ENCODE results near the gene TMEM238. TPM values are rescaled to one million over a fixed set of nuclear protein-coding genes. Genes with fewer than 3 reads are reported as not detected.

TMEM238 gene
- total and polyA plus RNA-seq, 8 donors, result 0.75 to 504 (median 5.4) TPM; not detected in 3

- peaks cover 19 to 100% (median 93%) of the 10 kb centered on the region in 3 donors for H3K27me3 ChIP-seq
- WGBS, 5 donors, result 27 to 61% (median 34%) methylated on average over 7 to 9 of the region's 9 CpGs
Measured at GRCh38 chr19:55373306-55373992, 10.6 kb downstream of the TMEM238 start.

DNA sequence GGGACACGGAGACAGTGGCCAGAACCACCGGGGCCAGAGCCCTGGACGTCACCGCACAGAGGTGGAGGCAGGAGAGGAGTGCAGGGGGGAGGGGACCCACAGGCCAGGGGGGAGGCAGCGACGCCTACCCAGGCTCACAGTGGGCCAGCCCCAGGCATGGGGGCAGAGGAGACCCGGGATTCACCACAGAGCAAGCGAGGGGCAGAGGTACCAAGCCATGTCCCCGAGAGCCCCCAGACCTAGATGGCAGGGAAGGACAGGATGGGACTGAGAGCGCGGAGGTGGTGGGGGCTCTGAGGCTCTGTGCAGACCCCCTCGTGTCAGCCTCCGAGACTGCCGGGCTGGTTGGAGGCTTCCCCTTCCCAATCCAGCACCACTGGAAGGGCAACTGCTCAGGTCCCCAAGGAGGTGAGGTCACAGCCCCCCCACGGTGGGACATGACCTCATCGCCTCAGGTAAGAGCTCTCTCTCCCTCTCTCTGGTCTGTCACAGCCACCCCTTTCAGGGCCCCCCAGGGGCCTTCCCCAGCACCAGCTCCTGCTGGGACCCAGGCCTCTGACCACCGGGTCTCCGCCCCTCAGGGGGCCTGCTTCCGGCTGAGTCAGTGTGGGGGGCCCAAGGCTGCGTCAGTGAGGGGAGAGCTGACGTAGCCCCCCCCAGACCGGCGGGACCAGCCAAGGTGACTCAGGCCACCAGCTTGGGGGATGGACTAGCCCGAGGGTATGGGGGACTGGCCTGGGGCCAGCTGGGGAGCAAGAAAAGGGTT lies 11.6 kb downstream of the TMEM238 start:
- H3K4me1 ChIP-seq, result peaks cover 22 to 47% (median 28%) of the 10 kb centered on the region in 4 donors
- WGBS, 5 donors, result 30 to 46% (median 31%) methylated on average over 17 to 24 of the region's 24 CpGs
- peaks cover 26 to 100% (median 96%) of the 10 kb centered on the region in 3 donors for H3K27me3 ChIP-seq
- no peaks in the 10 kb centered on the region for H3K9me3 ChIP-seq
- no peak for DNase-seq
- no peaks in the 10 kb centered on the region for H3K36me3 ChIP-seq
- H3K4me3 ChIP-seq, result no peak overlapping the region
- H3K27ac ChIP-seq, result no peak overlapping the region
- intact Hi-C loops (cut with DNase I; ENCODE audit: low total_unique reads), result no loop called here
- TF ChIP-seq POLR2AphosphoS5 (IDR thresholded peaks at IDR 0.05), result no peak
- TF ChIP-seq, protein P1, sequence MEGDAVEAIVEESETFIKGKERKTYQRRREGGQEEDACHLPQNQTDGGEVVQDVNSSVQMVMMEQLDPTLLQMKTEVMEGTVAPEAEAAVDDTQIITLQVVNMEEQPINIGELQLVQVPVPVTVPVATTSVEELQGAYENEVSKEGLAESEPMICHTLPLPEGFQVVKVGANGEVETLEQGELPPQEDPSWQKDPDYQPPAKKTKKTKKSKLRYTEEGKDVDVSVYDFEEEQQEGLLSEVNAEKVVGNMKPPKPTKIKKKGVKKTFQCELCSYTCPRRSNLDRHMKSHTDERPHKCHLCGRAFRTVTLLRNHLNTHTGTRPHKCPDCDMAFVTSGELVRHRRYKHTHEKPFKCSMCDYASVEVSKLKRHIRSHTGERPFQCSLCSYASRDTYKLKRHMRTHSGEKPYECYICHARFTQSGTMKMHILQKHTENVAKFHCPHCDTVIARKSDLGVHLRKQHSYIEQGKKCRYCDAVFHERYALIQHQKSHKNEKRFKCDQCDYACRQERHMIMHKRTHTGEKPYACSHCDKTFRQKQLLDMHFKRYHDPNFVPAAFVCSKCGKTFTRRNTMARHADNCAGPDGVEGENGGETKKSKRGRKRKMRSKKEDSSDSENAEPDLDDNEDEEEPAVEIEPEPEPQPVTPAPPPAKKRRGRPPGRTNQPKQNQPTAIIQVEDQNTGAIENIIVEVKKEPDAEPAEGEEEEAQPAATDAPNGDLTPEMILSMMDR (IDR thresholded peaks at IDR 0.05), result no peak
- TF ChIP-seq POLR2A (IDR thresholded peaks at IDR 0.05), result no peak
- TF ChIP-seq EP300 (IDR thresholded peaks at IDR 0.05), result no peak

More at GRCh38 chr19:55373306-55373992, 10.6 kb downstream of the TMEM238 start:
- intact Hi-C loops (cut with DNase I; ENCODE audit: low total_unique reads), result no loop called here
- no peak overlapping the region for H3K4me3 ChIP-seq
- TF ChIP-seq EP300 (IDR thresholded peaks at IDR 0.05) (no peak), POLR2A (IDR thresholded peaks at IDR 0.05) (no peak), POLR2AphosphoS5 (IDR thresholded peaks at IDR 0.05) (no peak)
- TF ChIP-seq, protein P1 (IDR thresholded peaks at IDR 0.05), result no peak
- no peaks in the 10 kb centered on the region for H3K9me3 ChIP-seq
- peaks cover 22 to 53% (median 31%) of the 10 kb centered on the region in 4 donors for H3K4me1 ChIP-seq
- no peaks in the 10 kb centered on the region for H3K36me3 ChIP-seq
- H3K27ac ChIP-seq, result peak overlapping the region in 1 of 5 donors; percentile 26
- DNase-seq, result no peak

- TF ChIP-seq EP300 (IDR thresholded peaks at IDR 0.05), result no peak
- no peak for TF ChIP-seq POLR2AphosphoS5 (IDR thresholded peaks at IDR 0.05)
- TF ChIP-seq POLR2A (IDR thresholded peaks at IDR 0.05), result no peak
- TF ChIP-seq, protein P1 (IDR thresholded peaks at IDR 0.05), result no peak
- Histone ChIP-seq H3K27ac (peak within 1 kb of the TSS in 3 of 5 donors; percentile 43 to 64 (median 55)), H3K4me1 (peaks cover 20 to 33% (median 26%) of the 10 kb centered on the region in 4 donors), H3K27me3 (peaks cover 26 to 98% (median 80%) of the 10 kb centered on the region in 3 donors), H3K36me3 (no peaks in the 10 kb centered on the region), H3K9me3 (no peaks in the 10 kb centered on the region), H3K4me3 (peak within 1 kb of the TSS; percentile 23 to 42 (median 37))
- DNase-seq, result no peak
- intact Hi-C loops (cut with DNase I; ENCODE audit: low total_unique reads), result no loop called here
- 3 to 8% (median 7%) methylated on average over 27 to 32 of the region's 32 CpGs for WGBS, 5 donors
Measured at GRCh38 chr19:55370305-55370988, 13.6 kb downstream of the TMEM238 start, which contains the start of gene IL11. Gene IL11, minus strand, starts transcription at chr19:55370463. Its CDS starts 153 bp downstream, at chr19:55370310.
